ENCODE data around the gene RTCA.

Gene RTCA

GRCh38 chr1:100320311-100321099 is 54.5 kb downstream of the RTCA start:
- Histone ChIP-seq H3K27me3 (replicated peaks; ENCODE audit: control insufficient read depth, insufficient read depth, low read length) (no peaks in the 10 kb centered on the region), H3K36me3 (ENCODE audit: control insufficient read depth, insufficient read depth, low read length) (no peaks in the 10 kb centered on the region), H3K4me3 (replicated peaks; ENCODE audit: low read depth, low read length) (no peak overlapping the region)
- TF ChIP-seq CTCF (IDR thresholded peaks at IDR 0.05; ENCODE audit: insufficient read depth, low read length, poor library complexity, severe bottlenecking): no peak
- no peak for DNase-seq (ENCODE audit: extremely low read depth, insufficient read length)

DNA sequence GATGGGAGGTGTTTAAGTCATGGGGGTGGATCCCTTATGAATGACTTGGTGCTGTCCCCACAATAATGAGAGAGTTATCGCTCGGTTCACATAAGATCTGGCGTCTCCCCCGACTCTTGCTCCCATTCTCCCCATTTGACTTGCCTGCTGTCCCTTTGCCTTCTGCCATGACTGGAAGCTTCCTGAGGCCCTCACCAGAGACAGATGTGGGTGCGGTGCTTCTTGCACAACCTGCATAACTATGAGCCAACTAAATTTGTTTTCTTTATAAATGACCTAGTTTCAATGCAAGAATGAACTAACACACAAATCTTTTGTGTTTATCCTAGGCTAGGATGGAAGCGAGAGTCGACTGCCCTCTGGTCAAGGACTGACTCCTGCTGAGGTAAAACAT is 55.1 kb downstream of the RTCA start:
- Histone ChIP-seq H3K4me3 (replicated peaks; ENCODE audit: low read depth, low read length) (no peak overlapping the region), H3K27me3 (replicated peaks; ENCODE audit: control insufficient read depth, insufficient read depth, low read length) (no peaks in the 10 kb centered on the region), H3K36me3 (ENCODE audit: control insufficient read depth, insufficient read depth, low read length) (no peaks in the 10 kb centered on the region)
- TF ChIP-seq CTCF (IDR thresholded peaks at IDR 0.05; ENCODE audit: insufficient read depth, low read length, poor library complexity, severe bottlenecking): no peak
- no peak for DNase-seq (ENCODE audit: extremely low read depth, insufficient read length)

- Histone ChIP-seq H3K36me3 (ENCODE audit: control insufficient read depth, insufficient read depth, low read length) (no peaks in the 10 kb centered on the region), H3K4me3 (replicated peaks; ENCODE audit: low read depth, low read length) (no peak overlapping the region)
- no peak for TF ChIP-seq CTCF (IDR thresholded peaks at IDR 0.05; ENCODE audit: insufficient read depth, low read length, poor library complexity, severe bottlenecking)
Observed at GRCh38 chr1:100321506-100321905, 55.5 kb downstream of the RTCA start.

GRCh38 chr1:100322436-100323211 is 56.6 kb downstream of the RTCA start:
- Histone ChIP-seq H3K27me3 (replicated peaks; ENCODE audit: control insufficient read depth, insufficient read depth, low read length) (no peaks in the 10 kb centered on the region), H3K36me3 (ENCODE audit: control insufficient read depth, insufficient read depth, low read length) (no peaks in the 10 kb centered on the region), H3K4me3 (replicated peaks; ENCODE audit: low read depth, low read length) (no peak overlapping the region)
- no peak for DNase-seq (ENCODE audit: extremely low read depth, insufficient read length)
- TF ChIP-seq CTCF (IDR thresholded peaks at IDR 0.05; ENCODE audit: insufficient read depth, low read length, poor library complexity, severe bottlenecking): no peak

More at GRCh38 chr1:100321506-100321905, 55.5 kb downstream of the RTCA start:
- H3K27me3 ChIP-seq (replicated peaks; ENCODE audit: control insufficient read depth, insufficient read depth, low read length): no peaks in the 10 kb centered on the region
- no peak for DNase-seq (ENCODE audit: extremely low read depth, insufficient read length)

- Histone ChIP-seq H3K36me3 (ENCODE audit: control insufficient read depth, insufficient read depth, low read length) (no peaks in the 10 kb centered on the region), H3K27me3 (replicated peaks; ENCODE audit: control insufficient read depth, insufficient read depth, low read length) (no peaks in the 10 kb centered on the region), H3K4me3 (replicated peaks; ENCODE audit: low read depth, low read length) (no peak overlapping the region)
- no peak for TF ChIP-seq CTCF (IDR thresholded peaks at IDR 0.05; ENCODE audit: insufficient read depth, low read length, poor library complexity, severe bottlenecking)
- DNase-seq (ENCODE audit: extremely low read depth, insufficient read length): no peak
Observed at GRCh38 chr1:100323419-100324106, 57.5 kb downstream of the RTCA start.
